GM12891 (cell line): ENCODE results near the gene NAALADL1.

ENCODE experiments used
- POLR2A ChIP-seq: IDR thresholded peaks from 2 replicates; pipeline ENCODE4 v1.6.1; 2011; ENCODE audit warnings: low read depth, low read length, control low read depth
- POLR2AphosphoS5 ChIP-seq: IDR thresholded peaks from 2 replicates; pipeline ENCODE4 v1.6.1; 2011; ENCODE audit warnings: low read depth, low read length, control low read depth
- SPI1 ChIP-seq: IDR thresholded peaks from 2 replicates; pipeline ENCODE4 v1.6.1; 2011; ENCODE audit warnings: low read depth, low read length, control low read depth
- TAF1 ChIP-seq: IDR thresholded peaks from 2 replicates; pipeline ENCODE4 v1.6.1; 2011; ENCODE audit warnings: low read depth, low read length, control low read depth

DNA sequence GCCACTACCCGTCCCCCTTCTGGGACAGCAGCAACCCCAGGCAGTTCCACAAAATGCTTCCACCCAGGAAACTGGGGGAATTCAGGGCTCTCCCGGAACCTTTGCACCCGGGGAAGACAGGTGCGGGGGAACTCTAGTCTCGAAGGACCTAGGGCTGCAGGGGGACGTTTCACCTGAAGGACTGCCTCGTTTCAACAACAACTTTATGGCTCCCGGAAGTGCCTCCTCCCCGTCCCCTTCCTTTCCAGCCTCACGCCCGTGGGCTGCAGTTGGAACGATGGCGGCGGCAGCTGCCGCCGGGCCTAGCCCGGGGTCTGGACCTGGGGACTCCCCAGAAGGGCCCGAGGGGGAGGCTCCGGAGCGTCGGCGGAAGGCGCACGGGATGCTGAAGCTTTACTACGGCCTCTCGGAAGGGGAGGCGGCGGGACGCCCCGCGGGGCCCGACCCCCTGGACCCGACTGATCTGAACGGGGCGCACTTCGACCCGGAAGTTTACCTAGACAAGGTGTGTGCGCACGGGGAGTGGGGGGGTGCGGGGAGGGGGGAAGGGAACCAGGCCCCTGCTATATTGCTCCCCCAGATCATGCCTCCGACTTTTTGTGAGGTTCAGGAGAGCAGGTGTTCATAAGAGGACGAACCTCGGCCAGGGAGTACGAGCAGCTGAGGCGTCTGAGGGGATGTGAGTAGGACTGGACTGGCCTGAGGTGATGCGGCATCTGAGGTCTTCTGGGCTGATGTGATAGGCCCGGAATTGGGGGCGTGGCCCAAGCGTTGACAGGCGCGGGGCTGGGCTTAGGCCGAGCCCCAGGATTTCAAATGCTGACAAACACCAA lies 37.8 kb upstream of the NAALADL1 start, which contains the start of gene VPS51:
- TF ChIP-seq POLR2A = peak; percentile 98
- peak; percentile 97 for TF ChIP-seq POLR2AphosphoS5
- peak; percentile 98 for TF ChIP-seq TAF1
- TF ChIP-seq SPI1 = peak; percentile 27; the same call in 1 of the 2 replicates
